SK-N-SH treated with all-trans-retinoic acid at 6 μM for 48 hours (cell line): ENCODE data around the gene C16orf96.

ENCODE experiments used
- ARNTL ChIP-seq: fragments of 450-650 bp; formaldehyde crosslinking; IDR thresholded peaks from 2 replicates; pipeline ENCODE4 v1.5.0; 2020; ENCODE audit warnings: low read depth, mild to moderate bottlenecking, moderate library complexity, borderline replicate concordance
- CSDC2 ChIP-seq: fragments of 250-450 bp; sonication (Bioruptor Pico); IDR thresholded peaks from 2 replicates; pipeline ENCODE4 v1.5.0; 2020; ENCODE audit warnings: mild to moderate bottlenecking, moderate library complexity
- GLIS3 ChIP-seq: fragments of 250-450 bp; sonication (Bioruptor Pico); IDR thresholded peaks from 2 replicates; pipeline ENCODE4 v1.5.0; 2020; ENCODE audit warnings: mild to moderate bottlenecking, moderate library complexity
- ISL1 ChIP-seq: fragments of 250-450 bp; sonication (Bioruptor Pico); IDR thresholded peaks from 2 replicates; pipeline ENCODE4 v2.1.2; 2022; ENCODE audit warnings: mild to moderate bottlenecking, moderate library complexity
- OSR1 ChIP-seq: fragments of 250-450 bp; sonication (Bioruptor Pico); IDR thresholded peaks from 2 replicates; pipeline ENCODE4 v1.8.0; 2022; ENCODE audit warnings: moderate library complexity, mild to moderate bottlenecking, inconsistent platforms
- PATZ1 ChIP-seq: fragments of 250-450 bp; sonication (Bioruptor Pico); IDR thresholded peaks from 2 replicates; pipeline ENCODE4 v1.8.0; 2020; ENCODE audit warnings: mild to moderate bottlenecking, moderate library complexity, borderline replicate concordance
- RARB ChIP-seq: fragments of 250-450 bp; sonication (Bioruptor Pico); IDR thresholded peaks from 2 replicates; pipeline ENCODE4 v1.8.0; 2021; ENCODE audit warnings: mild to moderate bottlenecking, moderate library complexity
- TCF4 ChIP-seq: fragments of 250-450 bp; sonication (Bioruptor Pico); IDR thresholded peaks from 2 replicates; pipeline ENCODE4 v1.8.0; 2021; ENCODE audit warnings: mild to moderate bottlenecking, moderate library complexity, borderline replicate concordance
- TOX ChIP-seq: fragments of 250-450 bp; sonication (Bioruptor Pico); IDR thresholded peaks from 2 replicates; pipeline ENCODE4 v1.8.0; 2021; ENCODE audit warnings: mild to moderate bottlenecking, moderate library complexity, borderline replicate concordance
- TSHZ2 ChIP-seq: fragments of 250-450 bp; sonication (Bioruptor Pico); IDR thresholded peaks from 2 replicates; pipeline ENCODE4 v1.5.0; 2020; ENCODE audit warnings: mild to moderate bottlenecking, moderate library complexity
- ZC3H10 ChIP-seq: fragments of 250-450 bp; sonication (Bioruptor Pico); IDR thresholded peaks from 2 replicates; pipeline ENCODE4 v1.5.1; 2021; ENCODE audit warnings: mild to moderate bottlenecking, moderate library complexity
- ZFP3 ChIP-seq: fragments of 250-450 bp; sonication (Bioruptor Pico); IDR thresholded peaks from 2 replicates; pipeline ENCODE4 v1.5.0; 2020; ENCODE audit warnings: mild to moderate bottlenecking, moderate library complexity
- ZFP30 ChIP-seq: fragments of 450-650 bp; formaldehyde crosslinking; IDR thresholded peaks from 2 replicates; pipeline ENCODE4 v1.5.0; 2022; ENCODE audit warnings: mild to moderate bottlenecking, moderate library complexity
- TF ChIP-seq, protein P1 (sequence below): fragments of 250-450 bp; sonication (Bioruptor Pico); IDR thresholded peaks from 2 replicates; pipeline ENCODE4 v1.8.0; 2021; ENCODE audit warnings: low read depth, mild to moderate bottlenecking, moderate library complexity, borderline replicate concordance

DNA sequence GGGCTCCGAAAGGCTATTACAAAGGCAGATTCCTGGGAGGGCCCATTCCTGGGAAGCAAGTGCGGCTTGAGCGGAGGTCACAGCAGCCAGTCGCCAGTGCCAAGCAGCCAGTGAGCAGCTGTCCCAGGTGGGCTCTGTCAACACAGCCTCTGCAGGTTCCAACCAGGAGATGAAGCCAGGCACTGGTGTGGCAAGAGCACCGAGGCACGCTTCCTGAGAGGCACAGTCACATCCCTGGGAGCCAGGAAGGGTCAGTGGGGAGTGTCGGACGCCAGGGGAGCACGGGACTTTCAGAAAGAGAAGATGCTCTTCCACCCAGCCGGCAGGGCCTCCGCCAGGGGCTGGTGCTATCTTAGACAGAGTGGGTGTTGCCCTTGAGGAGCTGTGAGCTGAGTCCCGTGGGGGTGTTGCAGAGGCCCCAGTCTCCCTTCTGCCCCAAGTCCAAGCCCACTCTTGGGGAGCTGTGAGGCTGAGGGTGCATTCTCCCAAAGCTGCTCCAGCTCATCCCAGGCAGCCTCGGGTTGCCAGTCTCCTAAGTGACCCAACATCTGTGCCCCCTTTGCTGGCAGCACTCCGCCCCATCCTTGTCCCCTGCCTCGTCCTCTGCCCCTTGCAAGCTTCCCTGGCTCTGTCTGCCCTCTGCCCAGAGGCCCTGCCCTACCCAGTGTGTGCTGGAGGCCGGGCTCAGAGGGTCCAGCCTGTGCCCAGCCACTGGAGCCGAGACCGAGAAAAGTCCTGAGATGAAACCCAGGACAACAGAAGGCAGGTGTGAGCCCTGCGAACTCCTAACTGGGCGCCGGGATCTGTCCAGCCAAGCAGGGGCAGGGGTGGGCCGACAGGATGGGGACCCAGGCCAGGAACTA is 51.9 kb downstream of the C16orf96 start:
- no peak for TF ChIP-seq ZC3H10
- TF ChIP-seq TSHZ2: no peak
- no peak for TF ChIP-seq ARNTL (CRISPR knock-in tag)
- no peak for TF ChIP-seq CSDC2 (CRISPR knock-in tag)
- no peak for TF ChIP-seq PATZ1
- TF ChIP-seq, protein P1, sequence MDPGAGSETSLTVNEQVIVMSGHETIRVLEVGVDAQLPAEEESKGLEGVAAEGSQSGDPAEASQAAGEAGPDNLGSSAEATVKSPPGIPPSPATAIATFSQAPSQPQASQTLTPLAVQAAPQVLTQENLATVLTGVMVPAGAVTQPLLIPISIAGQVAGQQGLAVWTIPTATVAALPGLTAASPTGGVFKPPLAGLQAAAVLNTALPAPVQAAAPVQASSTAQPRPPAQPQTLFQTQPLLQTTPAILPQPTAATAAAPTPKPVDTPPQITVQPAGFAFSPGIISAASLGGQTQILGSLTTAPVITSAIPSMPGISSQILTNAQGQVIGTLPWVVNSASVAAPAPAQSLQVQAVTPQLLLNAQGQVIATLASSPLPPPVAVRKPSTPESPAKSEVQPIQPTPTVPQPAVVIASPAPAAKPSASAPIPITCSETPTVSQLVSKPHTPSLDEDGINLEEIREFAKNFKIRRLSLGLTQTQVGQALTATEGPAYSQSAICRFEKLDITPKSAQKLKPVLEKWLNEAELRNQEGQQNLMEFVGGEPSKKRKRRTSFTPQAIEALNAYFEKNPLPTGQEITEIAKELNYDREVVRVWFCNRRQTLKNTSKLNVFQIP (CRISPR knock-in tag): no peak
- no peak for TF ChIP-seq OSR1
- TF ChIP-seq ZFP30 (CRISPR knock-in tag): no peak
- no peak for TF ChIP-seq ISL1 (CRISPR knock-in tag)
- TF ChIP-seq ZFP3: no peak
- TF ChIP-seq TCF4 (CRISPR knock-in tag): no peak
- no peak for TF ChIP-seq TOX
- no peak for TF ChIP-seq GLIS3 (CRISPR knock-in tag)
- TF ChIP-seq RARB (CRISPR knock-in tag): no peak
